PC-9 (cell line): ENCODE measurements around the gene SCAF4.

Experiments used
- CTCF ChIP-seq: fragments of 200-600 bp; sonication (generic); conservative IDR thresholded peaks from 2 replicates; pipeline ENCODE4 v1.6.1; 2017; ENCODE audit warnings: mixed run types, antibody characterized with exemption, mild to moderate bottlenecking, moderate library complexity
- EZH2 ChIP-seq: fragments of 200-600 bp; sonication (generic); IDR thresholded peaks from 2 replicates; pipeline ENCODE4 v1.8.0; 2017; ENCODE audit warnings: antibody characterized with exemption, low read depth

- TF ChIP-seq EZH2 (no peak), CTCF (no peak)
Measured at GRCh38 chr21:31778546-31778945, 46.6 kb upstream of the SCAF4 start.
